Forelimb muscle (tissue), 1 donor: ENCODE measurements around the gene SLC25A34. TPM values are rescaled to one million over a fixed set of nuclear protein-coding genes. Genes with fewer than 3 reads are reported as not detected.

Experiments
- DNase-seq: peaks from one replicate; pipeline ENCODE4 v3.0.0-alpha.2; 2013; ENCODE audit warnings: low read depth
- polyA plus RNA-seq: library from polyadenylated mRNA; unstranded; fragments of 120-200 nt; gene quantifications from one replicate; pipeline ENCODE4 v1.2.1, GENCODE V29; 2013; ENCODE audit not compliant: insufficient read length

The SLC25A34 gene
- polyA plus RNA-seq, 1 donor: 6.9 TPM

DNA sequence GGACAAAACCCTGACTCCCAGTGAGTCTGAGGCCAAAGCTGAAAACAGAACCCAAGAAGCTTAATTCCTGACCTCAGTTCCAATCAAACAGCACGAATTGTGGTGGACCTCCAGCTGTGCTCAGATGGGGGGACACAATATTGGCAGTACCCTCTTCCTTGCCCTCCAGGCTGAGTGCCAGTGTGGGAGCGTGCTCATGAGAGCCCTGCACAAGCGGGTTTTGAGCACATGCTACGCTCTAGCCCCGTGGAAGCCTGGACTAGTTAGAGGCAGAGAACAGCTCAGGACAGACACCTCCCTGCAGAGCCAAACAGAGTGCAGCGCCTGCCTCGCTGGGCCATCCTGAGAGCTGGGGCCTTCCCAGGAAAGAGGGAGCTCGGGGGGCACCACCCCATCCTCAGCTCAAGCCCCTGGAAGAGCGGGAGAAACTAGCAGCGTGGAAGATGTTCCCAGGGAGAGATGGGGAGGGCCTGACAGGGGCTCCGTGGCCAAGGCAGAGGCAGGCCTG, 2.8 kb upstream of the SLC25A34 start:
- DNase-seq: no peak

DNA sequence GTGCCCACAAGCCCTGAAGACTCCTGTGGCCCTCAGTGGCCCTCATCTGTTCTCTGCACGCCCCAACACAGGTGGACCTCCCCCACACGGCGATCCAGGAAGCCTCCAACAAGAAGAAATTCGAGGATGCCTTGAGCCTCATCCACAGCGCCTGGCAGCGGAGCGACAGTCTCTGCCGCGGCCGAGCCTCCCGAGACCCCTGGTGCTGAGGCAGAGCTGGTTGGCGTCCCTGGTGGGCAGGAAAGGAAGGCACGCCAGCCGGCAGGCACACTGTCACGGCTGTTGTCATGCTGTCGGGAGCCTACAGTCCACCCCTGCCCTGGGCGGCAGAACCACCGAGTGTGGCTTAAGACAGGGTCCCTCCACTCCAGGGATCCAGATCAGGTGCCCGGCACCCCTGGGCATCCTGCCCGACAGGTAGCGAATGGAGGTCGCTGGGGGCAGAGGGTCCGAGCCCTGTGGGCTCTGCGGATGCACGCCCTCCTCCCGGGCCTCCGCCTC, 2.3 kb upstream of the SLC25A34 start:
- no peak for DNase-seq

DNA sequence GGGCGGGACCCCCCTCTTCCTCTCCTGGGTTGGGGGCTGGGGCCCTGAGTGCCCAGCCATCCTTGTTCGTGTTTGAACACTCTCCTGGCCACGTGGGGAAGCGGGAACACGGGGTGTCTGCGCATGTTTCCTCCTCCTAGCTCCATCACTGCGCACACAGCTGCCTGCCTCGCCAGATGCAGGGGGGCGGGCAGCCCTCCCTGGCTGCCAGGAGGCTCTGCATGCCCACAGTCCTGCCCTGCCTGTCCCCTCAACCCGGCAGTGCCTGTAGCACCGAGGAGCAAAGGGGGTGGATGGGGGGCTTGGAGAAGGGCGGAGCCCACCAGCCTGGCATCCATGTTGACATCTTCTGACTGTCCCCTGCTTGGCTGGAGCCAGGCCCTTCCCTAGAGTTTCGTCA, 1.8 kb upstream of the SLC25A34 start:
- no peak for DNase-seq

DNA sequence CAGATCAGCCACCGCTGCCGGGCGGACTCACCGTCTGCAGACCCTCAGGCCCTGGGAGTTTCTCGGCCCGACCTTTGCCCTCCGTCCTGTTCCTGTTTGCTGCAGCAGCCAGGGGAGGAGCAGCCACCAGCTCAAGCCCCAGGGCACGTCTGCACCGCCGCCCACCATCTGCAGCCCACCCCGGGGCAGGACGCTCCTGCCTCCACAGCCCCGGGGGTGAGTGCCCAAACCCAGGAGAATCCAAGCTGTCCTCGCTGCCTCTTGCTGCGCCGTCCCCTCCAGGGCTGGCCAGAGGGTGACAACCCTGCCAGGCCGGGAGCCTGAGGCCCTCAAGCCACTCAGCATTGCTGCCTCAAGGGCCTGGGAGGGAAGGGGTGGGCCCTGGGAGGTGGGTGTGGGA, 1.2 kb upstream of the SLC25A34 start:
- no peak for DNase-seq

DNA sequence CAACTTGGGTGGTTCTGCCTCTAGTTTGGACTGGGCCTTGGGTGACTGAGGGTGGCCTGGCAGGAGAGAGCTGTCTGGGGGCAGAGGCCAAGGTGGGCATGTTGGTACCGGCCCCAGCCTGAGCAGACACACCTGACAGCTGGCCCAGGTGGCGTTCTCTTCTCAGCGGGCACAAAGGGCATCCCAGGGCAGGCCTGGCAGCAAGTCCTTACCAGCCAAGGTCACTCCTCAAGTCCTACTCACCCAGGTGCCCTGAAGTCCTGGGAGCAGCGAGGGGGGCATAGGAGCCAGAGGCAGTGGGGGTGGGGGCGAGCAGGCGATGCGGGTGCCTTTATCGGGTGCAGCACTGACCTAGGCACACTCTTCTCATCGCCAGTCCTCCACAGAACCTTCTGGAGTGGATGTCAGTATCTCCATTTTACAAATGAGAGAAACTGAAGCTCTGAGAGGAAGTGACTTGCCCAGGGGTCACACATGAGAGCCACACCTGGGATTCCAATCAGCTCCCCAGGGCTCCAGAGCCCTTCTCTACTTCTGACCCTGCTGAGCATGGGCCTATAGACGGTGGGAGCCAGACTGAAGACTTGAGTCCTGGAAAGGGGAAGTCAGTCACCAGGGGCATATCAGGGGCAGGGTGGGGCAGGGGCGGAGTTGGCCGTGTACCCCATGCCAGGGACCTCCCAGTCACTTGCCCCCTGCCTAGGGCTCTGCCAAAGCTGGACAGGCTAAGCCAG, 587 bp upstream of the SLC25A34 start:
- DNase-seq: no peak

DNA sequence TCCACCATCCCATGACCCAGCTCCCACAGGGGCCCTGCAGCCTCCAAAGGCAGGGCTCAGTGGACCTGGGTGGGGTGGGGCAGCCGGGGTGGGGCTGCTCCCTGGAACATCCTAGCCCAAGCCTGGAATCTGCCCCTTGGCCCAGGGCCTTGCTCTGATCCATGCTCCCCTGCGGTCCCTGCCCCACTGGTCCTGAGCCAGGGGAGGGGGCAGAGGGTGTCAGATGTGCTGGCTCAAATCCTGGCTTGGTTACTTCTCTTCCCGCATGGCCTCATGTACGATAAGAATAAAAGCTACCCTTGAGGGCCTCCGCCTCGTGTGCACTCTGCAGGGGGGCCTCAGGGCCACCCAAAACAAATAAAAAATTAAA, 819 bp downstream of the SLC25A34 start:
- DNase-seq: no peak

DNA sequence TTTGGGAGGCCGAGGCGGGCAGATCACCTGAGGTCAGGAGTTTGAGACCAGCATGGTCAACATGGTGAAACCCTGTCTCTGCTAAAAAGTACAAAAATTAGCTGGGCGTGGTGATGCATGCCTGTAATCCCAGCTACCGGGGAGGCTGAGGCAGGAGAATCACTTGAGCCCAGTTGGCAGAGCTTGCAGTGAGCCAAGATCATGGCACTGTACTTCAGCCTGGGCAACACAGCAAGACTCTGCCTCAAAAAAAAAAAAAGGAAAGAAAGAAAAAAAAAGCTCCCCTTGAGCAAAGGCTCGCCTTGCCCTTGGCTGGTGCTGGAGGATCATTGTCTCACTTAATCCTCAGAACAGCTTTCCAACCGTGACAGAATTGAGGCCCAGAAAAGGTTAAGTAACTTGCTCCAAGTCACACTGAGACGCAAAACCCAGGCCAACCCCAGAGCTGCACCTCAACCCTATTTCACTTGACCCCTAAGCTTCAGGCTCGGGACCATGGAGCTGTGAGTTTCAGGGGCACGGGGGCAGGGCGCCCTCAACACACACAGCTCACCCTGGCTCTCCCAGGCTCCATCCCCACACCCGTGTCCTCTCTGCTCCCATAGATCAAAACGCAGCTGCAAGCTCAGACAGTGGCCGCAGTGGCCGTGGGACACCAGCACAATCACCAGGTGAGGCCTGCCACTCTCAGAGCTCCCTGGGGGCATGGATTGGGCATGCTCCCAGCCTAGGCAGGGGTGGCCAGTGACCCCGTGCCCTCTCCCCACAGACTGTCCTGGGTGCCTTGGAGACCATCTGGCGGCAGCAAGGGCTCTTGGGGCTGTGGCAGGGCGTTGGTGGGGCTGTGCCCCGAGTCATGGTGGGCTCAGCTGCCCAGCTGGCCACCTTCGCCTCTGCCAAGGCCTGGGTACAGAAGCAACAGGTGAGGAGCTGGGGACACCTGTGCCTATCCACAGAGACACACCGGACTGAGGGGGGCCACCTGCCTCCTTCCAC, 1.6 kb downstream of the SLC25A34 start:
- no peak for DNase-seq

DNA sequence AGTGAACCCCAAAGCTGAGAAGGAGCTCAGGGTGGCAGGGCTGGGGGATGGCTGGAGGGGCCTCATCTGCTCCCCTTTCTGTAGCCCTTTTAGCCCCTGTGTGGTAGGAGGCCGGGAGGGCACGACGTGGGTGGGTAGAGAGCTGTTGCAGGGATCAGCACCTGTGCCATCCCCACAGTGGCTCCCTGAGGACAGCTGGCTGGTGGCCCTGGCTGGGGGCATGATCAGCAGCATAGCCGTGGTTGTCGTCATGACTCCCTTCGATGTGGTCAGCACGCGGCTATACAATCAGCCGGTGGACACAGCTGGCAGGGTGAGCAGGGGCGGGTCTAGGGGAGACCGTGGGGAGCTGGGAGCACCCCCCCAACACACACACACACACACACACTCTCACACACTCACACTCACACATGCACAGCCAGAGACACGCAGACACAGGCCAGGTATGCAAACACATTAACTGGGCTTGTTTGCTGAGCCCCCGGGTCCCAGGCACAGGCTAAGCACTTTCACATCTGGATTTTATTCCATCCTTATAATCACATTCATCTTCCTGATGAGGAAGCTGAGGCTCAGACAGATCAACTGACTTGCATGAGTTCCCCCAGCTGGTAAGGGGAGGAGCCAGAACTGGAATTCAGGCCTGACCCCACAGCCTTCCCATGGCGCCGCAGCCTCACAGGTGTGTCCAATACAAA, 2.5 kb downstream of the SLC25A34 start:
- no peak for DNase-seq

DNA sequence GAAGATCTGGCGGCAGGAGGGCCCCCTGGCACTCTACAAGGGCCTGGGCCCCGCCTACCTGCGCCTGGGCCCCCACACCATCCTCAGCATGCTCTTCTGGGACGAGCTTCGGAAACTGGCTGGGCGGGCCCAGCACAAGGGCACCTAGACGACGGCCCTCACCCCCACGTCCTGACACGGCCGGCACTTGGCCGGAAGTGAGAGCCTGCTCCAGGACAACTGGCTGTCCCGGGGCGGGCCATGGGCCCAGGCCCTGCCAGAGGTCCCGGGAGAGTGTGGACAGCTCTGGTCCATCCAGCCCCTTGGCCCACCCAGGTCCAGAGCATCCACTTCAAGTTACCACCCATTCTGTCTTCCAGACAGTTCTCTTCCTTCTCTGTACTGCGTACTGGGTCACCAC, 3.2 kb downstream of the SLC25A34 start:
- DNase-seq: no peak

DNA sequence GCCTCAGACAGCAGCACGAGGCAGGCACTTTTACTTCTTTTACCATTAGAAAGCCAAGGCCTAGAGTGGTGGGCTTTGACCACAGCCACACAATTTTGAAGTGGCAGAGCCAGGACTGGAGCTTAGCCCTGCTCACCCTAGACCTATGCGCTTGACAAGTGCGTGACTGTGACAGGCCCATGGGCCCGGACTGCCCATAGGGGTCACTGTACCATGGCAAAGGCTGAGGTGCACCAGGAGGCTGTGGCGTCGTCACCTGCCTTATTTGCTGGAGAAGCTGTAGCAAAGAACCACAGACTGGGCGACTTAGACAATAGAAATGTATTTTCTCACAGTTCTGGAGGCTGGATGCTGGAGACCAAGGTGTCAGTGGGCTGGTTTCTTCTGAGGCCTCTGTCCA, 3.7 kb downstream of the SLC25A34 start:
- DNase-seq: no peak

DNA sequence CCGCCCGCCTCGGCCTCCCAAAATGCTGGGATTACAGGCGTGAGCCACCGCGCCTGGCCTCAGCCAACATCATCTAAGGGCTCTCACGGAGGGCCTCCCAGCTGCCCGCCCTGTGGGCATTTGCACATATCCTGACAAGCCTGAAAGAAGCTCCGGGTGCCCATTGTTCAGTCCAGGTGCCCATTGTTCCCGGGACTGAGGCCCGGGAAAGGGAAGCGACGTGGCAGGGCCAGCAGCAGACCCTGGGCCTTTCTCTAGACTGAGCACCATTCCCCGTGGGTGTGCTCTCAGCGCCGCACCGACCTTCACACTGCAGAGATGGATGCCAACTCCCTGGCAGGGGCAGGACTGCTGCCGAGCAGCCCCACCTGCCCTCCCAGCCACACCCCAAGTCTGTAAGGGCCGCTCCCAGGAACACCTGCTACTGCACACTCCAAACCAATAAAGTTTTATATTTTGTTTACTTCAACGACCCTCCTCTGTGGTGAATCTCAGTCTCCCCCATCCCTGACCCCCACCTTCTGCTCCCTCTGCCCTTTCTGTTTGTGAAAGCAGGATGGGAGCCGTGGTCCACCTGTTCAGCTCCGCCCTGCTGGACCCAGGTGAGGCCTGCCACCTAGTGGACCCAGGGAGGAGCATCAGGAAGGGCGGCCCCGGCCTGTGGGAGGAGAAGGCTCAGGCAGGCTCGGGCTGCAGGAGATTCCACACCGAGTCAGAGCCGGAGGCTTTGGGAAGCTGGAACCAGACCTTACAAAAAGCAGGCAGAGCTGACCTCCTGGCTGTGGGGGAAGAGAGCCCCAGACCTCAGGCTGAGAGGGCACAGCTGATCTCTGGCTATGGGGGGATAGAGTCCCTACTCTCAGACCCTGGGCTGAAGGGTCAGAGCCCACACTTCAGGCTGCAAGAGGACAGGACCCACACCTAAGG, 5.1 kb downstream of the SLC25A34 start:
- DNase-seq: no peak

DNA sequence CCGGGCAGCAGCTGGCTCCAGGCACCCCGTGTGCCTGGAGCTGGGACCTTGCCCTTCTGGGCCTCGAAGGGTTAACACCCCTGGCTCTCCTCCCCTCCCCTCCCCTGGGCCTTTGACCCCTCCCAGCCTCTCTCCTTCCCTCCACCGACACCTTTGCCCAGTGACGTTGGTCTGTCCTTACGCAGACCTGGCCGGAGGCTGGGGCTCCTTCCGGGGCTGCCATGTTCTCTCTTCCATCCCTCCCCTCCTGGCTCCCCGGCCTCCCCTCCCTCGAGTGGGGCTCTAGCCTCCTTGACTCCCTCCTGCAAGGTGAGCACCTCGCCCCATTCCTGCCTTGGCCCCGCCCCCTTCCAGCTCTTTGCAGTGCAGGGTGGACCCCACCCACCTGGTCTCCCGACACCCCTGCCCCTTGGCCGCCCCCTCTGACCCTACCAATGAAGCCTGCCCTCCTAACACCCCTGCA, 6.3 kb downstream of the SLC25A34 start, which contains the start of gene TMEM82:
TSS of gene TMEM82 (plus strand) at position 161 of the 463 bp plus-strand sequence. CDS start at position 222, 61 bp downstream.
- no peak for DNase-seq

DNA sequence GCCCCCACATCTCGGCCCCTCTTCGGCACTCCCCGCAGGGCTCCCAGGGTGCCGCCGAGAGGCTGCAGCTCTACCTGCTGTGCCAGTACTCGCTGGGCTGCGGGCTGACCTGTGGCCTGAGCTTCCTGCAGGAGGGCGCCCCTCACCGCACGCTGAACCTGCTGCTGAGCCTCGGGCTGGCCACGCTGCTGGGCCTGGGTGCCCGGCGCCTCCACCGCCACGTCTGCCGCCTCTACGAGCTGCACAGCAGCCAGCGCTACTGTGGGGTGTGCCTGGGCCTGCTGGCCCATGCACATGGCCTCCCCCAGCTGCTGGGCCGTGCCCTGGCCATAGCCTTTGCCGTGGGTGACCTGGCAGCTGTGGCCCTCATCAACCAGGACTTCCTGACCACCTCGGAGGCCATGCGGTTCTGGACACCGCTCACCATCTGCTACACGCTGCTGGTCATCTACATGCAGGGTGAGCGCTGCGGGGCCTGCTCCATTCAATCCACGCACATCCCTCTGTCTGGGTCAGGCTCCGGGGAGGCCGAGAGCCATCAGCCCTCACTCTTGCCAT, 8.1 kb downstream of the SLC25A34 start:
- DNase-seq: no peak

DNA sequence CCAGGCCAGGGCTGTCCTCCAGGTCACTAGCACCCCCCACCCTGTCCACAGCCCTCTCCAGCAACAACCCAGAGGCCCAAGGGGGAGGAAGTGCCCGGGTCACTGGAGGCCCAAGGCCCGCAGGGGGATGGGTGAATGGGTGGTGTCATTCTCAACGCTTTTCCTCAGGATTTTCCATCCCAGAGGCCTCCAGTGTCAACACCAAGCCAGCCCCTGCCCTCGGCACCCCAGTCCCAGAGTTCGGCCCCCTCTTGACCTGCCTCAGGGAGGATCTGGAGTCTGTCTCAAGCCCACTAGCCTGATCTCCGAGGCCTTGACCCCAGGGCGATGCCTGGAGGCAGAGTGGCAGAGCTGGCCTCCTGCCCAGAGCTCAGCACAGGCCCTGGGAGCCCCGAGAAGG, 11.3 kb downstream of the SLC25A34 start:
- DNase-seq: no peak

DNA sequence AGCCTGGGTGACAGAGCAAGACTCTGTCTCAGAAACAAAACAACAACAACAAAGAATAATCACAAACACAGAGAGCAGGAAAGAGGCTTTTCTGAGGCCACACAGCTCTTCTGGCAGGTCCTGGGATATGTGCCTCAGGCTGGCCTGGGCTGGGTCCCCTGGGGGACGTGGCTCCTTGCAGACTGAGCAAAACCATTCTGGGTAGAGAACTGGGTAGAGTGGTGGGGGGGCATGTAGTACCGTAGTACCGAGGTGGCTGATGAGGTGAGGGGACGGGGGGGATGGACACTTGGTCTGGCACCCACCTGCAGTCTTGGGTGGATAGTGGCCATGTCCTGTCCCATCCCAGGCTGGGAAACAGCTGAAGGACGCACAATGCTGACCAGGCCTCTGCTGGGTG, 12.2 kb downstream of the SLC25A34 start:
- DNase-seq: no peak

DNA sequence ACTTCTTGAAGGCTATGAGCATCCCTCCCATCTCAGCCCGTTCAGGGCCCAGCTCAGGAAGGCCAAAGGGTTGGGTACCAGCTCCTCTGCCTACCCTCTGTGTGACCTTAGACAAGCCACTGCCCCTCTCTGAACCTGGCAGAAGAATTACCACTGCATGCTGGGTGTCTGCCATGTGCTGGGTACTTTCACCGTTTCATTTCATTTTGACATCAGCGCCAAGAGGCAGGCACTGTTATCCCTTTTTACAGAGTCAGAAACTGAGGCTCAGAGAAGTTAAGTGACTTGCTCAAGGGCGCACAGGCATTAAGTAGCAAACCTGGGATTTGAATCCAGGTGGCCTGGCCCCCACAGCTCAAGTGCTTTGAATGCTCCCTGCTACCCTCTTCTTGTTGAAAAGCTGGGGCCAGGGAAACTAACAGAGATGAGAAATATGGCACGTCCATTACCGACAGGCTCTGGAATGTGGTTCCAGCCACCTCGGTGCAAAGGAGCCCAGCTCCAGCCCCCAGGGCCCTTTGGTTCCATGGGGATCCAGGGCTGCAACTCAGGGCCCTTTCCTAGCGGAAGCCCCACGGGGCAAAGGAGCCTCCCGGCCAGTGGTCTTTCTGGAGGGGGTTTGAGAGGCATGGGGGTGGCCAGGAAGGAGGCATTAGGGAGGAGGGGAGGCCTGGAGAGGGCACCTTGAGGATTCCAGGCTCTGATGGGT, 12.8 kb downstream of the SLC25A34 start:
- DNase-seq: no peak

DNA sequence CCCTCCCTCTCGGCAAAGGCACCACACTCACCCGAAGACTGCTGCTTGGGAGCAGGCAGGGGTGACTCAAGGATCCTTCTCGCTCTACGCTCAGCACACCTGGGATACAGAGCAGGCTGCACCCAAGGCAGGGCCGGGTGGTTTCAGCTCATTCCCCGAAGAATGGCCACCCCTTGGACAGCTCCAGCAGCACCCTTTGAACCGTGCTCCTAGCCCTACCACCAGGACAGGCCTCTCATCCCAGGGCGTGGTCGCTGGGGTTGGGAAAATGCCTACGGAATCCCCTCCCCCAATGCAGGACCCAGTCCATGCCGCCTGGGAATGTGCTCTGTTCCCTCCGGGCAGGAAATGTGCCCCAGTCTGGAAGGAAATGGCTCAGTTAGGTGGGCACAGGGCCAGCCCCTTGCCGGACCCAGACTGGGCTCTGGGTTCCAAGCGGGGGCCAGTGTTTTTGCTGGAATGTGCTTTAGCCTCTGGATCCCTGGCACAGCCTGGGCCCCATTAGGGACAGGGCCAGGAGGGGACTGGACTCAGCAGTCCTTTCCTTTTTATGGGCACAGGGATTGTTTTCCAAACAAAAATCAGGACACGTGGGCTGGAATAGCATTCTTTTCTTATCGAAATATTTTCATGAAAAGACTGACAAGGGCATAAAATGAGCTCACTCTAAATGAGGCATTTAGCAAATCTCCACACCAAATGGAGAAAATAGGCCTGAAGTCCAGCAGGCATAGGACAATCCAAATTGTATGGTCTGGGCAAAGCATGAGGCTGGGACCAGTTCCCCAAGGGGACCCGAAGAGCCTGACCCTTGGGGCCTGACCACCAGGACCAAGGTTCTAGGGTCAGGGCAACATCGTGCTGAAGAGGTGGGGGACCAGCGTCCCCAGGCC, 13.6 kb downstream of the SLC25A34 start:
- DNase-seq: no peak

DNA sequence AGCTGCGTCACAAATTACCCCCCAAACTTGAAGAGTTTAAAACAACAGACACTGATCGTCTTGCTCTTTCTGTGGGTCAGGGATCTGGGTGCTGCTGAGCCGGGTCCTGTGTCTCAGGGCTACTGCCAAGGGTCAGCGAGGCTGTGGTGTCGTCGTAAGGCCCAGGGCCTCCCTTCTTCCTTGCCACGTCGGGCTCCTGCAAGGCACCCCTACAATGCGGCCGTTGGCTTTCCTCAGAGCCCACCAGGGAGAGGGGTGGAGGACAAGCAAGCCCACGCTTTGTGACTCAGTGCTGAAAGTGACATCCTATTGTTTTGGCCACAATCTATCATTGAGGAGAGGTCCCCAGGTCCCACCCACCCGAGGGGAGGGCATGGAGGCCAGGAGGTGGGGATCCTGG, 14.9 kb downstream of the SLC25A34 start:
- no peak for DNase-seq

DNA sequence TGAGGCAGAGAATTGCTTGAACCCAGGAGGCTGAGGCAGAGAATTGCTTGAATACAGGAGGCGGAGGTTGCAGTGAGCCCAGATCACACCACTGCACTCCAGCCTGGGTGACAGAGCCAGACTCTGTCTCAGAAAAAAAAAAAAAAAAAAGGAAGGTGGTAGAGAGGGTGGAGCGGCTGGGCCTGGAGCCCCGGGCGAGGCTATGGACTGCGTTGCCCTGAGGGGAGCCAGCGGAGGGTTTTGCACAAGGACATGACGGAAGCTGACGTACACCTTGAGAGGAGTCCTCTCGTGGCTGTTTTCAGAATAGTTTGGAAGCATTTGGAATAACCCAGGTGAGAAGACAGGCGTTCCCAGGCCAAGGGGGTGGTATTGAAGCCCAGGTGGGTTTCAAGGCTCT, 15.7 kb downstream of the SLC25A34 start:
- no peak for DNase-seq
